ENCODE measurements around the gene WWC2.
"Not testable (repeated sequence)": the region's sequence is repeated elsewhere in the genome, so short reads cannot be mapped to it uniquely, and the experiment has no call there.

WWC2 gene

DNA sequence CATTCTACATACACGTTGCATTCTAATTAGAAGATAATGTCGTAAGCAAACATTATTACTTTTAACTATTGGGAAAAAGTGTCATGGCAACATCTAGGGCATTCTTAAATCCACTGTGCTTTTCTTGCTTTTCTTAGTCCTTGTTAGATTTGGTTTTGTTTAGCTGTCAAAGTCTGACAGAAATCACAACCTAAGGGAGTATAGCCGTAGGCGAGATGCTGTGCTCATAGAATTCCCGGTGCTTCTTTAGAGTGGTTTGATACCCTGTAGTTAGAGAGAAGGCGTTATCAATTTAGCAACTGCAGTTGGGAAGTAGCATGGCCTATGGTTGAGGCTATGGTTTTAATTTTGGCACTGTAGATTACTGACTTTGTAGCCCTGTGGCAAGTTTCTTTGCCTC, 45.7 kb downstream of the WWC2 start:
- no peak for DNase-seq

DNA sequence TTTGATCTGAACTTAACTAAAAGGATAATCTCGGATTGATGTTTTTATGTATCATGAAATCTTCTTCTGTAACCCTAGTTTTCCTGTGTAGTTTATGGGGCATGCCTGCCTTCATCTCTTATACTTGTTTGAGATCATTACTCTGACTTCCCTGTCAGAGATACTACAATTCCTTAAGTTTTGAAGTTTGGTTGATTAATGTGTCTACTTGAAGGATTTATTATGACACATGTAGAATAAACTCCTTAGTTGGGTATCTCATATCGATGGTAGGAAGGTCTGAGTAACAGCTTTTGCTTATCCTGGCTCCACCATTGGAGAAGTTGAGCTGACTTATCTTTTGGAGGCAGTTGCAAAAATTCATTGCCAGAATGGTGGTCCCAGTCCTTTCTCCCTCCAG, 46.7 kb downstream of the WWC2 start:
- no peak for DNase-seq

DNA sequence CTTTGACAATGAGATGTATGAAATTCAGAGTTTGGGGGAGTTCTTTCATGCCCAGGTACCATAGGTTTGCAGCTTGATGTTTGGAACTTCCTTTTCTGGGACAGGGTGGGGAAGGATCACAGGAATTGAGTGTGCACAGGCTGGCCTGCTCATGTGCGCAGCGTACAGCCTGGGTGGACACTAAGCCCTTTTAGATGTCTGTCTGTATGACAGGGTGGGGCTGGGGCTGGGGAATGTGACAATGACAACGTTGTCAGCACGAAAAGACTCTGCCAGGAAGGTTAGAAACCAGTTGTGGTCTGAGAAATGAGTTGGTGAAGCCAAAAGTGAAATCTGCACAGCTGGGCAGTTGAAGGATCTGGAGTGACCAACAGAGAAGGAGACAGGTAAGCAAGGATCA, 47.4 kb downstream of the WWC2 start:
- no peak for DNase-seq

DNA sequence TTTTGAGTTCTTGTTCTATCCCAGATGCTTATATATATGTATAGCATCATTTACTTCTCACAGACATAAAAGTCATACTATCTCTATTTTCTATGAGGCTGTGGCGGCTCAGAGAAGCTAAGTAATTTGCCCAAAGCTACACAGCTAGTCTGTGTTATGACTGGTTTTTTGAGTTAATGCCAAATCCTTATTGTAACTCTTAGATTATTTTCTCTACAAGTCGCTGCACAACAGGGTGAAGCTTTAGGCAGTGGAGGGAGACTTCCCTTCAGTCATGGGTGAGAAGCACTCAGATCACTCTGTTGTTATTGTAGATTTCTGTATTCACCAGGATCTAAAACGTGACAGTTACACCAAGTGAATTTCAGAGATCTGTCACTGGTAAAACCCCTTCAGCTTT, 48.1 kb downstream of the WWC2 start:
- DNase-seq, result no peak

DNA sequence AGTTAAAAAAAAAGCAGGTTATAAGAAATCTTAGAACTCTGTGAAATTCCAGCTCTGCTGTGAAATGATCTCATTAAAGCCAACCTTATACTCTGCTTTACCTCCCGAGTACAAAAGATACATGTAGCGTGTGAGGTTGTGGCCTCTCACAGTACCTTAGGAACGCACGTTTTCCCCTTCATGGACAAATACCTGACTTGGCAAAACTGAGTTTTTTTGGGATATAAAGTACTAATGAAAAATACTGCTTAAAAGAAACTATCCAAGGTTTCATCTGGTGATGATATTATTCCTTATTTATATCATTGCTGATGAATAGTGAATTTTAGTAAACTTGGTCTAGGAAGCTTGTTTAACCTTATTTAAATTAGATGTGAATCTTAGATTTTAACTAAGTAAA, 48.9 kb downstream of the WWC2 start:
- no peak for DNase-seq

DNA sequence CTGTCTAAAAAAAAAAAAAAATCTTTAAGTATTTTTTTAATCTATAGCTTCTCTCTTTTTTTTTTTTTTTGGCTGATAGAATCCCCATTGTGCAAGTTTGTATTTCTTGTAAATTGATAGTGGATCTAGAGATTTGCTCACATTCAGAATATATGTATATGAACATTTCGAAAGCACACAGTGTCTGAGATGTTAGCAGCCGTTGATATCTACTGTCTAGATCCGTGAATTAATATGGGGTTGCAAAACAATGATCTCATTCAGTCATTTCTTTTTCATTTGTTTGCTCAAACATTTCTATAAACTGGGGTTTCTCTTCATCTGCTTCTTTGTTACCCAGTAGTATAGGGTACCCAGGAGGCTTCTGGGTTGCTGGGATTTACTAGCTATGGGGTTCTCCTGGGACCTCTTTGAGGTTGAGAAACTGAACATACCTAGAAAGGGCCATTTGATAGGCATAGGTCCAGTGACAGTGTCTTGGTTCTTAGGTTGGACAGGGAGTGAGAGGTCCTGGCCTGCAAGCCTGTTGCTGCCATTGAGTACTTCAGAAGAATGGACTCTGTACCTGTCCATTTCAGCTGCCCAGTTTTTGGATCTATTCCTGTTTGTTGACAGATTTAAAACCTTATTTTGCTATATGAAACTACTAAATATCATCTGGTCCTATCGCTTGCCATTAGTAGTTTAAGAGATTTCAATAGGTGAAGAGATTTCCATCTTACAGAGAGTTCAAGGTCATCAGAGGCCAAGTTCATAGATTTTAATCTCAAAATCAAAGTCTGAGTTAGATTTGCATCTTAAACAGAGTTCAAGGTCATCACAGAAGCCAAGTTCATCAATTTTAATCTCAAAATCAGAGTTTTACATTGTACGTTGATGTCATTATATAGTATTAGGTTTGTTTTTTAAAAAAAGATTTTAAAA, 50.8 kb downstream of the WWC2 start:
- DNase-seq, result no peak

DNA sequence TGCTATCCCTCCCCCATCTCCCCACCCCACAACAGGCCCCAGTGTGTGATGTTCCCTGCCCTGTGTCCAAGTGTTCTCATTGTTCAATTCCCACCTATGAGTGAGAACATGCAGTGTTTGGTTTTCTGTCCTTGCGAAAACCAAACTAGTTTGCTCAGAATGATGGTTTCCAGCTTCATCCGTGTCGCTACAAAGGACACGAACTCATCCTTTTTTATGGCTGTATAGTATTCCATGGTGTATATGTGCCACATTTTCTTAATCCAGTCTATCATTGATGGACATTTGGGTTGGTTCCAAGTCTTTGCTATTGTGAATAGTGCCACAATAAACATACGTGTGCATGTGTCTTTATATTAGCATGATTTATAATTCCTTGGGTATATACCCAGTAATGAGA, 51.6 kb downstream of the WWC2 start:
- DNase-seq, result not testable (repeated sequence)

DNA sequence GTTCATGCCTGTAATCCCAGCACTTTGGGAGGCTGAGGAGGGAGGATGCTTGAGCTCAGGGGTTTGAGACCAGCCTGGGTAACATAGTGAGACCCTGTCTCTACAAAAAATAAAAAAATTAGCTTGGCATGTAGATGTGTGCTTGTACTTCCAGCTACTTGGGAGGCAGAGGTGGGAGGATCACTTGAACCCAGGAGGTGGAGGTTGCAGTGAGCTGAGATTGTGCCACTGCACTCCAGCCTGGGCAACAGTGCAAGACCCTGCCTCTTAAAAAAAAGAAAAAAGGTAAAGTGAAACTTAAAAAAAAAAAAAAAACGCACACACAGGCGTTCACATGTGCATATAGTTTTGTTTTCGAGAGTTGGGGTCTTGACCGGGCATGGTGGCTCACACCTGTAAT, 53.2 kb downstream of the WWC2 start:
- not testable (repeated sequence) for DNase-seq

DNA sequence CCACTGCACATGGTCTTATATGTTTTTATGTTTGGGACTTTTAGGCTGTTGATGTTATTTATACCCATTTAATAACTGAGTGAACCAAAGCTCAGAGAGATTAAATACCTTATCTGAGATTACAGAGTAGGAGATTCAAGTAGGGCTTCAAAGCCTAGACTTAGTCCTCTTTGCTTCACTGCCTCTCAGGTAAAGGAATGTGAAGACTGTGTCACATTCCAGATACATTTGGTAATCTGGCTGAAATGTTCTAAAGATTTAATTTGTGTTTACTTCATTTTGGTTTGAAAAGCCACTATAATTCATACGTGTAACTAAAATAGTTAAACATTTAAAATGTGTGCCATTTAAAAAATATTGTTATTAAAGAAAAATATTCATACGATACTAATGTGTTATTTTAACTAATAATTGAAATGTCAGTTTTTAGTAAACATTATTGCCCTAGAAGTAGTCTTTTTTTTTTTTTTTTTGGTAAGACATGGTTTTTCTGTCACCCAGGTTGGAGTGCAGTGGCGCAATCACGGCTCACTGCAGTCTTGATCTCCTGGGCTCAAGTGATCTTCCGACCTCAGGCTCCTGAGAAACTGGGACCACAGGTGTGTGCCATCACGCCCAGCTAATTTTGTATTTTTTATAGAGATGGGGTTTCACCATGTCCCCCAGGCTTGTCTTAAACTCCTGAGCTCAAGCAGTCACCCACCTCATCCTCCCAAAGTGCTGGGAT, 54.3 kb downstream of the WWC2 start:
- no peak for DNase-seq

DNA sequence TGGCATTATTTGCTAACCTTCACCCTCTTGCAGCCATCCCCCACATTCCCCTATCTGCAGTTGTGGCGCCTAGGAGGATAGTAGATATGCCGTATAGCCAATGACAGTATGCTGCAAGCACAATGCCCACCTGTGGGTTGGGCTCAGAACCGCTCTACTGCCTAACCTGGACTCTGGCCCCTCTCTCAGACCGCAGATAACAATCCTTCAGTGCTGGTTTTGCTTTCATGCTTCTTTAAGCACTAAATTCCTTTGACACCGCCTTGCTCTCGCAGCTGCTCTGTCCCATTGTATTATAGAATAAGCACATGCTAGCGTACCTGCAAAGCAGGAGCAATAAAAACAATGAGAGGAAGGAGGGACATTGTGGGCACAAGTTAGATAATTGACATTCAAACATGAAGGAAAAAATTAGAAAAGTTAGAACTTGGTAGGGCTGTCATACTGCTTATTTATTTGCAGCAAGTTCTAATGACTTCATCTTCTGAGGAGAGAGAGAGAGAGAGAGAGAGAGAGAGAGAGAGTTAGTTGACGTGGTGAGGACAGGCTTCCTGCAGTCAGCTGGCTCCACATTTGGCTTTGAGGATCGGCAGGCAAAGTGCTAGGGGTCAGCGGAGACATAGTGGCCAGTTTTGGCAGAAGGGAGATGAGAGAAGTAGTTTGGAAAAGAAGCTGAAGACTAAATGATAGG, 55.8 kb downstream of the WWC2 start:
- DNase-seq, result no peak

DNA sequence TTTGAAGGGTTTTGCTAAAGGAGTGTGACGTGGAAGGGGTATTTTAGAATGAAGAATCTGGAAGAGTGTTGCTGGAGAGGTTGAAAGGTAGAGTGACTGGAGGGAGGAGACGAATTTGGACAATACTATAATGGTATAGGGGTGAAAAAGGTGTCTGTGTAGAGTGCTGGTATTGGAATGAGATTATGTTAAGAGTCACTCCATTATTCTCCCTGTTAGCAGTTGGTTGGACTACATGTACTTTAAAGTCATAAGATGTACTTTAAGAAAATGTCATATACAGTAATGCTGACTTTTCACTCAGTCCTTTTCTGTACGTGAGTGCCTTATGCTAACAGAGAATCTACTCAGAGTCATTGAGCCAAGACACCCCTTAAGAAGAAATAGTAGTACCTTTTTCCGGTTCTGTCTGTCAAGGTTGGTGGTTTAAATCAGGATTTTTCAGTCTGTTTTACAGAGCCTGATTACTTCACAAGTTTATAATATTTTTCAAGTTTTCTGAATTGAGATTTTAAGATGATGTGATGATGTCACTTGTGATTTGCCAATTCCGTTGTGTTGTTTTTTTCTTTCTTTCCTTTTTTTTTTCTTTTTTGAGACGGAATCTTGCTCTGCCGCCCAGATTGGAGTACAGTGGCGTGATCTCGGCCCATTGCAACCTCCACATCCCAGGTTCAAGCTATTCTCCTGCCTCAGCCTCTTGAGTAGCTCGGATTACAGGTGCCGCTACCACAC, 56.6 kb downstream of the WWC2 start:
- no peak for DNase-seq

DNA sequence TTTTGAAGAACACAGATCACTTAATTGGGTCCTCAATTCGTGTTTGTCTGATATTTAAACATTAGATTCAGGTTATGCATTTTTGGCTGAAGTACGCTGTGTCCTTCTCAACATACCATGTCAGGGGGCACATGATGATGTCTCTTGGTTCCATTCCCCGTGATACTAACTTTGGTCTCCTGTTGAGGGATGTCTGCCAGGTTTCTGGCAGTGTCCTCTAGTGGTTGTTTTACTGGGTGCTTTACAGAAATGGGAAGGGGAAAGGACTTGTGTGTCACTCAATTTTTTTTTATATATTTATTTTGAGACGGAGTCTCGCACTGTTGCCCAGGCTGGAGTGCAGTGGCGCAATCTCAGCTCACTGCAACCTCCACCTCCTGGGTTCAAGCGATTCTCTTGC, 58.2 kb downstream of the WWC2 start:
- no peak for DNase-seq

DNA sequence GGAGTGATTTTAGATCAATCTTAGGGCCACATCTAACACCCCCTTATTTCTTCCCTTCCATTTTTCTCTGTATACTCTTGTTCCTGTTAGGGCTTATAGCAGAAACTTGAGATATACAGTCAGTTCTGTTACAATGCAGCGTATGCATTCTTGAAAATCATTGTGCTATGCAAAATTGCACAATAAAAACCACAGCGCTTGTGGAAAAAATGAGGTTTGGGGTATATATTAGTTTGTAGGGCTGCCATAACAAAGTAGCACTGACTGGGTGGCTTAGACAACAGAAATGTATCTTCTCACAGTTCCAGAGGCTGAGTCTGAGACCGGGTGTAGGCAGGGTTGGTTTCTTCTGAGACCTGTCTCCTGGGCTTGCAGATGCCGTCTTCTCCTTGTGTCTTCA, 59.0 kb downstream of the WWC2 start:
- DNase-seq, result peak; percentile 87

DNA sequence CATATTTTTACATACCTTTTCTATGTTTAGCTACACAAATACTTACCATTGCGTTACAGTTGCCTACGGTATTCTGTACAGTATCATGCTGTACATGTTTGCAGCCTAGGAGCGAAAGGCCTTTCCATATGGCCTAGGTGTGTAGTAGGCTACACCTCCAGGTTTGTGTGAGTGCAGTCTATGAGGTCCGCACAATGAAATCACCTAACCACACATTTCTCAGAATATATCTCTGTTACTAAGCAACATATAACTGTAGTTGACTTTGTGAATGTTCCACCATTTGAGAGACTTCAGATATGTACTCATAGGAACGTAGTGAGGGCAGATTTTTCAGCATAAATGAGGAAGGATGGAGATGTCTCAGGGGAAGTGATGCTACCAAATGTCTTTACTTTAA, 62.6 kb downstream of the WWC2 start:
- no peak for DNase-seq

DNA sequence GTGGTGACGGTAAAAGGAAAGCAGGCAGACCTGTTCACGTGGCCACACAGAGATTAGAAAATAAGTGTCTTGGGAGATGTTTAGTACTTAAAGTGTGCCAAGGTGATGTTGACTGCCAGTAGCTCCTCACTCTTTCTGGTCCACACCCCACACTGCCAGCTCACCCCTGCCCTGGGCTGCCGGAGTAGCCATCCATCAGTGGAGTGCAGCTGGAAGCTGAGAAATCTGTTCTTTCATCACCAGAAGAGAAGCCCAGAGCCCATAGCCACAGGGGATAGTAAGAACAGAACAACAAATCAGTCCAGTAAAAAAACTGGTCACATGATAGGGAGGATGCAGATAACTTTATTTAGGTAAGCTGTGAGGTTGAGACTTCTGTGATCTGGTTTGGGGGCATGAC, 64.1 kb downstream of the WWC2 start:
- no peak for DNase-seq

DNA sequence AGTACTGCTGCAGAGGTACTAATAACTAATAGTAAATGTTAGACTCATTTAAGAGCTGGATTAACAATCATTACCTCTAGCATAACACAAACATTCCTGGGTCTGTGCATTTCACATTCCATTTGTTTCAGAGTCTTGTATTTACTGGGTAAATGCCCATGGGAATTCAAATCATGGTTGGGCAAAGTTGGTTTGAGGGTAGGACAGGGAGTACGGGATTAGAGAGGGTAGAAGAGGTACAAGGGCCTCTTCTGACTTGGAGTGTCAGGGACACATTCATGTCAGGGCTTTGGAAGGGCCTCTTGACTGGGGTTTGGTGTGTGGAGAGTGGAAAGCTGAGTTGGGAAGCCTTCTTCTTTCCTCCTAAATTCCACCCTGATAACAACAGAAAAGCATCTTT, 65.9 kb downstream of the WWC2 start:
- no peak for DNase-seq

DNA sequence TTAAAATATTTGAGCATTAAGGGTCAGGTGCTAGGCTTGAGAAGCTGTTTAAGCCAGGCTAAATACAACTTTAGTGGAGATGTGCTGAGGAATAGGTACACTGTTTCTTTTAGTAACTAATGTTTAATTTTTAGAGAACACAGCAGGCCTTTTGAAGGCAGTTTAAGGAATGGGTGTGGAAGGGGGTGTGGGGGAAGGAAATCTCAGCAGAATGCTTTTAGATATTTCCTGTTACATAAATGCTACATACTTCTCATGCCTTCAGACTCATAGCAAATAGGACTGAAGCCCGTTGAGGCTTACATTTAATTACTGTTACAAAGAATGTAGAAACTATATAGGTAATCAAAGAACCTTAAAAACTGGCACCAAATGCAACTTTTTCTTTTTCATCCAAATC, 66.3 kb downstream of the WWC2 start:
- DNase-seq, result no peak

DNA sequence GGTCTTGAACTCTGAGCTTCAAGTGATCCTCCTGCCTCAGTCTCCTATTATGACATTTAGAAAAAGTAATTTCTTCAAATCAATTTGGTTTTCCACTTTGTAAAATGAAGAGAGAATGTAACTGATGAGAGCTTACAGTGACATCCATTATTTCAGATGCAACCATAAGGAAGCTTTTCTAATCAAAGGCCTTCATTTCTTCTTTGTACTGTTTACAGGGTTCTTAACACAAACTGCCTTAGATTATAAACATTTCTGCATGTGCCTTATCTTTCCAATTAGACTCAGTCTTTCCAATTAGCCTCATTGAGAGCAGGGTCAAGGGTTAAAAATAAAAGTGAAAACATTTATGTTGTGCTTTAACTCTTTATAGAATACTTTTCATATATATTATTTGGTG, 71.8 kb downstream of the WWC2 start:
- no peak for DNase-seq

DNA sequence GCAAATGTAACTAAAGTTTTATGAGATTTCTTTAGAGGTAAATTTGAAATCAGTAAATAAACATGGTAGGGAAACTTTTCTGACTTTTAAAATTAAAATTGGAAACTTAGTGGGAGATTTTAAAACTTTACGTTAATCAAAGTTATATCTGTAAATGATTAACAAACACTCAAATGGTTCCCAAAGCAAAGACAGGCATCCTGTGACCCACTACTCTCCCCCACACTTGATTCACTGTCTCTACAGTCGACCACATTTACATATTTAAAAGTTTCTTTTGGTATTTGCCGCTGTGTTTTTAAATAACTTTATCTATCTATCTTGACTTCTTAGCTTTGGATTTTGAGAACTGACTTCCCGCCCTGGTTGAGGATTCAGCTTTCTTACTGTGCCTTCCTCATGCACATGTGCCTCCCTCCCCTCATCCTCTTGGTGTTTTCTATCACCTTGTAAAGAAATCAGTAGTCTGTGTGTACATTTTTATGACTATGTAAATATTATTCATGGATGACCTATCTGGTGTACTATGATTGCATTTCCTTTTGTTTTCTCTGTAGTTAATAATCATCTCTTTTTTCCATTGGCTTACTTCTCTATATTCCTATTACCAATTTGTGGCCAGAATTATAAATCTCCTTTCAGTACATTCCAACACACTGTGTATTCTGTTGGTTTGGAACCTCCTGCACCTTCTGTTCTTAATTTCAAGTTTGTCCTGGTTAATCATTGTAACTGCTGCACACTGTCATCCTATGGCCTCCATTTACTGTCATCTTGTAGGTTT, 72.6 kb downstream of the WWC2 start:
- DNase-seq, result no peak

DNA sequence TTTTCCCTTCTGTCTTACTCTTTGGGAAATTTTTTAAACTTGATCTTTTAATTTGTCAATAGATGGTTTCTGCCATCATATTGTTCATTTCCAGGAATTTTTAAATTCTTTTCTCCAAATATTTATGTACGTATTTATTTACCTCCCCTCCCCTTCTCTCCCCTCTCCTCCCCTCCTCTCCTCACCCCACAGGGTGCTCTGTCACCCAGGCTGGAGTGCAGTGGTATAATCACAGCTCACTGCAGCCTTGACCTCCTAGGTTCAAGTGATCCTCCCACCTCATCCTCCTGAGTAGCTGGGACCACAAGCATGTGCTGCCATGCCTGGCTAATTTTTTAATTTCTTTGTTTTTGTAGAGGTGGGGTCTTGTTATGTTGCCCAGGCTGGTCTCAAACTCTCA, 73.8 kb downstream of the WWC2 start:
- no peak for DNase-seq

DNA sequence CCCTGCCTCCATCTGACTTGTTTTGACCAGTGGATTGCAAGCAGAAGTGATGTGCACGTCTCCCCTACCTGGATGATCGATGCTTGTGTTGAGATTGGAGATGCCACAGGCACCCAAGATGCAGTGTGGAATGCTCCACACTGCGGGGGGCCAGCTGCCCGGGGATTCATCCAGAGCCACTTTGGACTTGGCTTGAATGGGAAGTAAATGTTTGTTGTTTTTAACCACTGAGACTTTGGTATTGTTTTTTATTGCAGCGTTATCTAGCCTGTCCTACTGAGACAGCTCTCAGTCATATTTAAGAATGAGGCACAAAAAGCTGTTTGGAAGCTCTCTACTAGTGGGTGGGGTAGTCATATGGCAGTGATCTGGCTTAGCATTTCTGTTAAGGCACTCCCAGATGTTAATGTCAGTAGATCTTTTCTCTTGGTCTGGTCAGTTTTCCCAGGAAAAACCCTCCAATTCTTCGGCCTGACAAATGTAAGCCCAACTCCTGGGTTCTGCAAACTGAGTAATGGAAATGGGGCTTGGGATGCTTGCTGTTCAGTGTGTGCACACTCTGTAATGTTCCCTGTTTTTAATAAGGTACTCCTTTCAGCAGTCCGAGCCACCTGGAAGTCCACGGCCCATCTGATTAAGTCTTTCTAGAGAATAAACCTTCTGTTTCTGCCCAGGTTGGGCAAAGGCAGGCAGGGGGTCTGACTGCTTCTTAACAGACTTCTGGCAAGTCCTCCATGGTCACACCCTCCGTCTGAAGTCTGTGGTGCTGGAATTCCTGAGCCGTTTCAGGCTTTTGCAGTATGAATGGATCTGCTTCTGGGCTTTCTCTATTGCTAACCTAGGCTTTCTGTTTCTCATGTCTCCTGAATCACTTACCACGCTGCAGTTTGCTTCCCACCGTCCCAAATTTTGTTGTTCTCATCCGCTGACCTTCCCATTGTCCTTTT, 74.8 kb downstream of the WWC2 start:
- no peak for DNase-seq
